Fibroblast of the aortic adventitia (primary cell): ENCODE measurements around the gene WDR47. TPM values are rescaled to one million over a fixed set of nuclear protein-coding genes. Genes with fewer than 3 reads are reported as not detected.

Experiments
- DNase-seq: peaks from one replicate; pipeline ENCODE4 v3.0.0-alpha.2; 2010; ENCODE audit warnings: low read depth
- H3K4me3 ChIP-seq: 2 replicates; pipeline ENCODE4 v1.5.1; 2011; ENCODE audit warnings: low read depth, mild to moderate bottlenecking, control low read depth, low read length, moderate library complexity
- total RNA-seq: library from RNA; depleted of rRNA; stranded (reverse); fragments of >200 nt; gene quantifications from 2 replicates; pipeline ENCODE4 v1.2.3, GENCODE V29; 2012; ENCODE audit warnings: low replicate concordance
- TF ChIP-seq, protein P1 (sequence below): IDR thresholded peaks from 2 replicates; pipeline ENCODE4 v1.5.1; 2011; ENCODE audit warnings: mild to moderate bottlenecking, low read length, control low read depth, inconsistent platforms; ENCODE audit not compliant: insufficient read depth

WDR47 gene
- total RNA-seq, 1 donor = 22.1 TPM

DNA sequence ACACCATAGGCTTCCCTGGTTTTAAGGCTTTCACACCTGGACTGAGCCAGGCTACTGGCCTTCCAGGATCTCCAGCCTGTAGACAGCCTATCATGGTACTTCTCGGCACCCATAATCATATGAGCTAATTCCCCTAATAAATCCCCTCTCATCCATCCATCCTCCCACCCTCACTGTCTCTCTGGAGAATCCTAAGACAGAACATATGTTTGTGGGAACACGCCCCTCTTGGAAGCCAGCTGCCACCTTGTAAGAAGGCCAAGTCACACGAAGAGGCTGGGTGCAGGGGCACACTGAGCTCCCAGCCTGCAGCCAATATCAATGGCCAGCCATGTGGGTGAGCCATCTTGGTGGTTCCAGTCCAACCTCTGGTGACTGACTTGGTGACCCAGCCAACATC lies 86.0 kb downstream of the WDR47 start:
- DNase-seq = no peak
- TF ChIP-seq, protein P1, sequence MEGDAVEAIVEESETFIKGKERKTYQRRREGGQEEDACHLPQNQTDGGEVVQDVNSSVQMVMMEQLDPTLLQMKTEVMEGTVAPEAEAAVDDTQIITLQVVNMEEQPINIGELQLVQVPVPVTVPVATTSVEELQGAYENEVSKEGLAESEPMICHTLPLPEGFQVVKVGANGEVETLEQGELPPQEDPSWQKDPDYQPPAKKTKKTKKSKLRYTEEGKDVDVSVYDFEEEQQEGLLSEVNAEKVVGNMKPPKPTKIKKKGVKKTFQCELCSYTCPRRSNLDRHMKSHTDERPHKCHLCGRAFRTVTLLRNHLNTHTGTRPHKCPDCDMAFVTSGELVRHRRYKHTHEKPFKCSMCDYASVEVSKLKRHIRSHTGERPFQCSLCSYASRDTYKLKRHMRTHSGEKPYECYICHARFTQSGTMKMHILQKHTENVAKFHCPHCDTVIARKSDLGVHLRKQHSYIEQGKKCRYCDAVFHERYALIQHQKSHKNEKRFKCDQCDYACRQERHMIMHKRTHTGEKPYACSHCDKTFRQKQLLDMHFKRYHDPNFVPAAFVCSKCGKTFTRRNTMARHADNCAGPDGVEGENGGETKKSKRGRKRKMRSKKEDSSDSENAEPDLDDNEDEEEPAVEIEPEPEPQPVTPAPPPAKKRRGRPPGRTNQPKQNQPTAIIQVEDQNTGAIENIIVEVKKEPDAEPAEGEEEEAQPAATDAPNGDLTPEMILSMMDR = no peak

GRCh38 chr1:108955111-108955510 lies 86.8 kb downstream of the WDR47 start:
- DNase-seq = no peak
- TF ChIP-seq, protein P1 = no peak
- H3K4me3 ChIP-seq = no peak overlapping the region

More for the DNA sequence above, 86.0 kb downstream of the WDR47 start:
- H3K4me3 ChIP-seq = no peak overlapping the region

DNA sequence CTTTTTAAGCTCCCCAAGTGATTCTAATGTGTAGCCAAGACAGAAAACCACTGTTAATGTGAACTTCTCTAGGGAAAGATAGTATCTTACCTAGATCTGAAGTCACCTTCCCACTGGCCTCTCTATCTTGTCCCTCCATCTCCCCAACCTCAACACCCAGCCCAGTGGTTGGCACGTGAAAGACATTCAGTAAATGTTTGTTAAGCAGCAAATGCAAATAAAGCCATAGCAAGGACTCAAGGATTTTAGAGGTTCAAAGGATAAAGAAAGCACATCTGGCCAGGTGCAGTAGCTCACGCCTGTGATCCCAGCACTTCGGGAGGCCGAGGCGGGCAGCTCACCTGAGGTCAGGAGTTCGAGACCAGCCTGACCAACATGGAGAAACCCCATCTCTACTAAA lies 88.5 kb downstream of the WDR47 start:
- TF ChIP-seq, protein P1 = no peak
- no peak overlapping the region for H3K4me3 ChIP-seq
- DNase-seq = no peak

DNA sequence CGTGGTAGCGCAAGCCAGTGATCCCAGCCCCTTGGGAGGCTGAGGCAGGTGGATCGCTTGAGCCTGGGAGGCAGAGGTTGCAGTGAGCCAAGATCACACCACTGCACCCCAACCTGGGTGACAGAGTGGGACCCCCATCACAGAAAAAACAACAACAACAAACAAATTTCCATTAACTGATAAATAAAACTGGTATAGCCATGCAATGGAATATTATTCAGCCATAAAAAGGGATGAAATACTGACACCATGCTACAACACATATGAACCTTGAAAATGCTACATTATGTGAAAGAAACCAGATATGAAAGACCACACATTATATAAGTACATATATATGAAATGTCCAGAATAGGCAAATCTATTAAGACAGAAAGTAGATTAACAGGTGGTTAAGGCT lies 90.7 kb downstream of the WDR47 start:
- DNase-seq = no peak
- H3K4me3 ChIP-seq = no peak overlapping the region
- TF ChIP-seq, protein P1 = no peak

- TF ChIP-seq, protein P1 = no peak
- DNase-seq = no peak
- H3K4me3 ChIP-seq = no peak overlapping the region
Measured at GRCh38 chr1:108949044-108949443, 92.9 kb downstream of the WDR47 start.

DNA sequence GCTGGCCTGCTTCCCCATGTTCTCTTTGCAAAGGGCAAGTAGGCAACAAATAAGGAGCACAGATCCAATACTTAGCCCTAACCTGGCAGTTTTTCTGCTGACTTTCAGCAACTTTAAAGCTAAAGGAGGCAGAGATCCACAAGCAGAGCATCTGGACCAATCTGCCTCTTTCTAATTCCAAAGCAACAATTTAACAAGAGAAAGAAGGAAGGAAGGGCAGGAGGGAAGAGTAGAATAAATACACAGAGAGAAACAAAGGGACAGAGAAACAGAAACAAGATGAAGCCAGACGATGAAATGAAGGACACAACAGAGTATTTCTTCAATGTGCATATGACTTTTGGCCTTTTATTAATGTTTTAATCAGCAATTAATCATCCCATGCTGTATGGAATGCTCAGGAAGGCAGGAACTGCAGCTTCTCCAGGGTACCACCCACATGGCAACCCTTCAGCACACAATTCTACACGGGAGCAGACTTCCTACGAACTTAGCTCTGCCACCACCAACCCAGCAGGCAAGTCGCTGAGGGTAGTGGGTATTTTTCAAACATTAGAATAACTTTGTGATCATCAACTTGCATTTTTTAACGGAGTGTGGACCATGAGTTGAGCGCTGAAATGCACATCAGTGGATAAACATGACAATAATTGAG lies 93.9 kb downstream of the WDR47 start:
- TF ChIP-seq, protein P1 = no peak
- peak overlapping the region; percentile 13 for H3K4me3 ChIP-seq
- DNase-seq = peak; percentile 31

GRCh38 chr1:108936170-108936569 lies 105.7 kb downstream of the WDR47 start:
- no peak for DNase-seq
- TF ChIP-seq, protein P1 = no peak
- H3K4me3 ChIP-seq = no peak overlapping the region
